Muscle layer of colon (tissue), 2 donors: Measurements from ENCODE around the gene PRAMEF6.
"Not testable (repeated sequence)": the region's sequence is repeated elsewhere in the genome, so short reads cannot be mapped to it uniquely, and the experiment has no call there.

Experiments used
- H3K27ac ChIP-seq: one replicate; pipeline ENCODE4 v1.7.0; 2013; ENCODE audit warnings: low read depth, mild to moderate bottlenecking, low read length, moderate library complexity
- H3K27me3 ChIP-seq, 2 donors: one replicate each; pipeline ENCODE4 v1.7.0; 2013; ENCODE audit warnings: low read length in 2 of 2, mild to moderate bottlenecking in 2 of 2; ENCODE audit not compliant: insufficient read depth in 2 of 2, control insufficient read depth in 1 of 2
- H3K36me3 ChIP-seq: one replicate; pipeline ENCODE4 v1.7.0; 2013; ENCODE audit warnings: mild to moderate bottlenecking, low read length; ENCODE audit not compliant: insufficient read depth
- H3K4me1 ChIP-seq: one replicate; pipeline ENCODE4 v1.7.0; 2013; ENCODE audit warnings: mild to moderate bottlenecking, low read length; ENCODE audit not compliant: insufficient read depth
- H3K4me3 ChIP-seq, 2 donors: one replicate each; pipeline ENCODE4 v1.7.0; 2013; ENCODE audit warnings: low read length in 2 of 2, low read depth in 1 of 2, mild to moderate bottlenecking in 1 of 2, moderate library complexity in 1 of 2
- H3K9ac ChIP-seq: one replicate; pipeline ENCODE4 v1.7.0; 2013; ENCODE audit warnings: low read length
- H3K9me3 ChIP-seq: one replicate; pipeline ENCODE4 v1.7.0; 2013; ENCODE audit warnings: mild to moderate bottlenecking, low read length
- donor health status: abdominal sarcoma.
- donor health status: Adenocarcinoma of cecum.

Gene PRAMEF6

GRCh38 chr1:12947480-12947879 is at the start of gene PRAMEF6:
TSS of gene PRAMEF6 (minus strand) at chr1:12947580. CDS start at chr1:12942518, 5,062 bp downstream.
- not testable (repeated sequence) for H3K9me3 ChIP-seq, H3K27ac ChIP-seq, H3K4me3 ChIP-seq

GRCh38 chr1:12924368-12924767 is 23.0 kb downstream of the PRAMEF6 start:
- H3K4me3 ChIP-seq, H3K27me3 ChIP-seq, H3K4me1 ChIP-seq, H3K9me3 ChIP-seq, H3K36me3 ChIP-seq, H3K27ac ChIP-seq, H3K9ac ChIP-seq: not testable (repeated sequence)

More at GRCh38 chr1:12947480-12947879, at the start of gene PRAMEF6:
- H3K9ac ChIP-seq, H3K4me1 ChIP-seq, H3K27me3 ChIP-seq, H3K36me3 ChIP-seq: not testable (repeated sequence)

DNA sequence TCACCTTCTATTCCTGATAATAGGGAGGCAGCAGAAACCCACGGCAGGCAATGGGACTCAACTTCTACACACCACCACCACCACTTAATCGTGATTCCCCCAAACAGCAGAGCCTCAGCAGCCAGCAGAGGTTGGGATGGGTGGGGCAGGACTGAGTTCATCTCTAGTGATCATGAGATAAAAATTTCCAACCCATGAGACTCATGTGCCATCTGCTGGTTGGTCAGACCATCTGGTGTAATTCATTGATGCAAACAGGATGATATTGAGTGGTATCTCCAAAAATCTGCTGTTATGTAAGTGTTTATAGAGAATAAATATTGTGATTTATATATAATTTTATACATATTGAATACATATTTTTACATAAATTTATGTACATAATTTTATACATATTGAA is 25.6 kb downstream of the PRAMEF6 start:
- not testable (repeated sequence) for H3K27ac ChIP-seq, H3K4me3 ChIP-seq, H3K36me3 ChIP-seq, H3K27me3 ChIP-seq, H3K4me1 ChIP-seq, H3K9ac ChIP-seq, H3K9me3 ChIP-seq

GRCh38 chr1:12916310-12916709 is 31.1 kb downstream of the PRAMEF6 start, which contains the start of gene PRAMEF7:
TSS of gene PRAMEF7 (plus strand) at chr1:12916610. CDS start at chr1:12917693, 1,083 bp downstream.
- not testable (repeated sequence) for H3K9ac ChIP-seq, H3K36me3 ChIP-seq, H3K9me3 ChIP-seq, H3K27ac ChIP-seq, H3K4me1 ChIP-seq, H3K27me3 ChIP-seq, H3K4me3 ChIP-seq

DNA sequence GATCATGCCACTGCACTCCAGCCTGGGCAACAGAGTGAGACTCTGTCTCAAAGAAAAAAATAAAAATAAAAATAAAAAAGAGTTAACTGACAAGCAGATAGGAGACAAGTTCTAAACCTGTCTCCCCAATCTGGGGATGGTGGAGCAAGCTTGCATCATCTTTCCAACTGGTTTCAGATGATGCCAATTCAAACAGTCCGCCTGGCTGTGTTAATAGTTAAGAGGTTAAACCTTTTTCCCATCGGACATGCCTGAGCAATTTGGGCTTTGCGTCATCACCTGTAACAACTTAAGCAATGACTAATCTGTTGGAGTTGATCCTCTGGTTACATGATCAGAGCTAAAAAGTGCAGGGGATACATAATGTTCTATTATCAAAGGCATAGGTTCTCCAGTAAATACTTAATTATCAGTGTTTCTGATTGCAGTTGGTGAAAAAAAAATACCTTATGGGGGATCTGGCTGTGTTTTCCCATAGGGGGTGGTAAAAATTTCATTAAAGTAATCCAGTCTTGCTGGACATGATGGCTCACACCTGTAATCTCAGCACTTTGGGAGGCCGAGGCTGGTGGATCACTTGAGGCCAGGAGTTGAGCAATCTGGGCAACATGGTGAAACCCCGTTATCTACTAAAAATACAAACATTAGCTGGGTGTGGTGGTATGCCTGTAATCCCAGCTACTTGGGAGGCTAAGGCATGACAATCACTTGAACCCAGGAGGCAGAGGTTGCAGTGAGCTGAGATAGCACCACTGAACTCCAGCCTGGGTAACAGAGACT is 43.4 kb downstream of the PRAMEF6 start:
- H3K4me3 ChIP-seq, H3K27ac ChIP-seq, H3K36me3 ChIP-seq, H3K4me1 ChIP-seq, H3K9ac ChIP-seq, H3K27me3 ChIP-seq, H3K9me3 ChIP-seq: not testable (repeated sequence)

GRCh38 chr1:12899186-12899585 is 48.2 kb downstream of the PRAMEF6 start:
- not testable (repeated sequence) for H3K9me3 ChIP-seq, H3K27me3 ChIP-seq, H3K4me3 ChIP-seq, H3K9ac ChIP-seq, H3K4me1 ChIP-seq, H3K27ac ChIP-seq, H3K36me3 ChIP-seq

DNA sequence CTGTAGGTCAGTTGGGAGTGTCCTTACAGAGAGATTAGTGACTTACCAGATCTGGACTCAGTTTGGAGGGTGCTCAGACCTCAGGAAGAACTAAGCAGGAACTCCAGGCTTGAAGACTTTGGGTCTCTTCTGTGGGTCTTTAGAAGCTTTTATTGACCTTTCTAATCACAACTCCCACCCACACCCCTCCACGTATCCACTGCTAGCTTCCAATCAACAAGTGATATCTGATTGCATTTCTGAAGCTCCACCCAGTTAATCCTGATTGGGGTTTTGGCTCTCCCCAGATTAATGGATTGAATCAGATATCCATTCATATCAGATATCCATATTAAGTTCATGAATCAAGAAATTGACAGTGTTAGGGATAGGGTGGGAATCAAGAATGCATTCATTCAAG is 49.2 kb downstream of the PRAMEF6 start, which contains the start of gene PRAMEF10:
Gene PRAMEF10, minus strand, starts transcription at position 101 of the 400 bp plus-strand sequence. CDS start 2,423 bp downstream, outside the sequence.
- H3K9ac ChIP-seq, H3K36me3 ChIP-seq, H3K9me3 ChIP-seq, H3K4me3 ChIP-seq, H3K27ac ChIP-seq, H3K4me1 ChIP-seq, H3K27me3 ChIP-seq: not testable (repeated sequence)
